Natural killer cell (primary cell): ENCODE results near the gene CSNK2A1. TPM values are rescaled to one million over a fixed set of nuclear protein-coding genes. Genes with fewer than 3 reads are reported as not detected.

Source experiments
- ATAC-seq, 3 donors: fragments of 150-1000 bp in 2 of 3; fragments of 200-7000 bp in 1 of 3; cut with Tn5 transposase; 1 replicate in 1 of 3; 2 replicates in 2 of 3; pipeline ENCODE4 v1.10.0; 2021; ENCODE audit warnings: mild to moderate bottlenecking in 2 of 3, moderate library complexity in 2 of 3
- DNase-seq, 2 donors: peaks; one replicate each; pipeline versions ENCODE4 v3.0.0 to v3.0.0-alpha.2; 2013 to 2021; ENCODE audit warnings: mixed read lengths in 1 of 2
- H3K27ac ChIP-seq: one replicate; pipeline ENCODE4 v1.5.1; 2013; ENCODE audit warnings: mild to moderate bottlenecking, low read length
- H3K27me3 ChIP-seq: one replicate; pipeline ENCODE4 v1.6.1; 2013; ENCODE audit warnings: low read length; ENCODE audit not compliant: control insufficient read depth, insufficient read depth
- H3K36me3 ChIP-seq: one replicate; pipeline ENCODE4 v1.6.1; 2013; ENCODE audit warnings: low read length; ENCODE audit not compliant: control insufficient read depth, insufficient read depth
- H3K4me1 ChIP-seq: one replicate; pipeline ENCODE4 v1.6.1; 2013; ENCODE audit warnings: low read length; ENCODE audit not compliant: control insufficient read depth, insufficient read depth
- H3K4me3 ChIP-seq: one replicate; pipeline ENCODE4 v1.5.1; 2013; ENCODE audit warnings: low read length
- H3K9me3 ChIP-seq: one replicate; pipeline ENCODE4 v1.6.1; 2013; ENCODE audit warnings: low read length; ENCODE audit not compliant: control insufficient read depth, insufficient read depth
- H3K27ac Mint-ChIP-seq, 2 donors: one replicate each; pipeline ENCODE4 v1.8.0; 2022; ENCODE audit warnings: mild to moderate bottlenecking in 2 of 2, mixed read lengths in 2 of 2, moderate library complexity in 1 of 2
- H3K27me3 Mint-ChIP-seq, 2 donors: one replicate each; pipeline ENCODE4 v1.8.0; 2022; ENCODE audit warnings: low read depth in 2 of 2, mixed read lengths in 2 of 2
- H3K36me3 Mint-ChIP-seq: one replicate; pipeline ENCODE4 v1.8.0; 2022; ENCODE audit warnings: mixed read lengths
- H3K4me1 Mint-ChIP-seq, 2 donors: one replicate each; pipeline ENCODE4 v1.8.0; 2022; ENCODE audit warnings: mixed read lengths in 2 of 2
- H3K4me3 Mint-ChIP-seq: one replicate; pipeline ENCODE4 v1.8.0; 2022; ENCODE audit warnings: mild to moderate bottlenecking, moderate library complexity, mixed read lengths
- H3K9me3 Mint-ChIP-seq, 2 donors: one replicate each; pipeline ENCODE4 v1.8.0; 2022; ENCODE audit warnings: mixed read lengths in 2 of 2
- CTCF ChIP-seq: fragments of 200-600 bp; IDR thresholded peaks from one replicate; pipeline ENCODE4 v1.8.0; 2022; ENCODE audit warnings: antibody characterized with exemption
- WGBS: methylation state at CpG from one replicate; pipeline ENCODE4 v1.1.7; 2013; ENCODE audit warnings: missing lambda C conversion rate; ENCODE audit not compliant: insufficient coverage; 5-methylcytosine and 5-hydroxymethylcytosine counted together
- intact Hi-C: fragments of 100-400 bp; cut with micrococcal nuclease; formaldehyde crosslinking; loops from one replicate; pipeline ENCODE4 v1.14.2; 2022
- total RNA-seq, 4 donors: library from RNA; stranded (reverse); fragments of 120-200 nt in 1 of 4; gene quantifications; one replicate each; pipeline versions ENCODE4 v1.2.3 to v1.2.4, GENCODE V29; 2013 to 2022

Gene CSNK2A1
- total RNA-seq, 3 donors from 2014 or later (not counting 1 experiment from before 2014, with no cell fraction given): 88.8 to 92.6 (median 88.9) TPM

- peaks cover 6 to 11% of the 10 kb centered on the region in 2 donors for H3K27me3 Mint-ChIP-seq
- DNase-seq (peak; percentile 19 to 30), ATAC-seq (no peak)
- Histone ChIP-seq H3K27ac (peak overlapping the region; percentile 87), H3K9me3 (no peaks in the 10 kb centered on the region), H3K4me1 (peaks cover 19% of the 10 kb centered on the region), H3K36me3 (no peaks in the 10 kb centered on the region), H3K4me3 (peak overlapping the region; percentile 90), H3K27me3 (no peaks in the 10 kb centered on the region)
- H3K9me3 Mint-ChIP-seq: peaks cover 0 to 2% of the 10 kb centered on the region in 2 donors
- no peaks in the 10 kb centered on the region for H3K36me3 Mint-ChIP-seq
- TF ChIP-seq CTCF: no peak
- H3K4me3 Mint-ChIP-seq: peak overlapping the region; percentile 87
- H3K27ac Mint-ChIP-seq: peak overlapping the region; percentile 95 to 100
- peaks cover 62 to 64% of the 10 kb centered on the region in 2 donors for H3K4me1 Mint-ChIP-seq
- under 1% methylated on average over 11 of the region's 12 CpGs for WGBS
- intact Hi-C loops: loop anchor here (5.0 kb wide), 1 partner anchor 191 kb away; no protein-coding TSS in a partner anchor
Observed at GRCh38 chr20:542777-543368, 717 bp downstream of the CSNK2A1 start.

- intact Hi-C loops: loop anchor here (5.0 kb wide), 1 partner anchor 188 kb away; no protein-coding TSS in a partner anchor
- WGBS: 99% methylated on average over 3 of the region's 3 CpGs
- no peak for TF ChIP-seq CTCF
Observed at GRCh38 chr20:540391-541201, 3.0 kb downstream of the CSNK2A1 start.

DNA sequence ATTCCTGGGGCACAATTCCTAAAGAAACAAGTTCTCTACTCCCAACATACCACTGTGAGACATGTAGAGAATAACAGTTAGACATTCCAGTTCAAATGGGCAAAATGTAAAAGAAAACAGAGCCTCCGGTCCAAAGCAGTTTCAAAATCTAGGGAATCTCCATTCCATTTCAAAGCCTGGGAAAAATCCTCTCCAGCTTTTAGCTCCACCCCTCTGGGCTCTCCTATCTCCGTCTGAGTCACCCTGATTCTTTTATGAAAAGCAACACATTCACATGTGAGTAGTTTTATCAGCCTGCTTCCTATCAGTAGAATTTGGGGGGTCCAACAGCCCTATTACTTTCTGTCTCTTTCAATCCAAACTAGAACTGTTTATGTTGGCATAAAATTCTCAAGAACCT, 3.7 kb downstream of the CSNK2A1 start:
- no peak overlapping the region for H3K4me3 Mint-ChIP-seq
- intact Hi-C loops: loop anchor here (5.0 kb wide), 1 partner anchor 188 kb away; no protein-coding TSS in a partner anchor

More at GRCh38 chr20:540391-541201, 3.0 kb downstream of the CSNK2A1 start:
- no peaks in the 10 kb centered on the region for H3K9me3 ChIP-seq
- peak overlapping the region; percentile 38 for H3K4me3 Mint-ChIP-seq
- peaks cover 85 to 87% of the 10 kb centered on the region in 2 donors for H3K4me1 Mint-ChIP-seq
- H3K4me3 ChIP-seq: no peak overlapping the region
- H3K36me3 Mint-ChIP-seq: no peaks in the 10 kb centered on the region
- DNase-seq (no peak), ATAC-seq (no peak)
- peak overlapping the region; percentile 71 to 78 for H3K27ac Mint-ChIP-seq
- peaks cover 0 to 2% of the 10 kb centered on the region in 2 donors for H3K9me3 Mint-ChIP-seq
- no peaks in the 10 kb centered on the region for H3K27me3 ChIP-seq
- no peaks in the 10 kb centered on the region for H3K36me3 ChIP-seq
- H3K27ac ChIP-seq: no peak overlapping the region
- peaks cover 0 to 2% of the 10 kb centered on the region in 2 donors for H3K27me3 Mint-ChIP-seq
- peaks cover 19% of the 10 kb centered on the region for H3K4me1 ChIP-seq

More for the DNA sequence above, 3.7 kb downstream of the CSNK2A1 start:
- no peaks in the 10 kb centered on the region for H3K9me3 ChIP-seq
- no peak overlapping the region for H3K27ac ChIP-seq
- ATAC-seq: no peak
- no peaks in the 10 kb centered on the region for H3K36me3 Mint-ChIP-seq
- peaks cover 93 to 94% of the 10 kb centered on the region in 2 donors for H3K4me1 Mint-ChIP-seq
- H3K9me3 Mint-ChIP-seq: peaks cover 0 to 2% of the 10 kb centered on the region in 2 donors
- peak overlapping the region; percentile 71 to 78 for H3K27ac Mint-ChIP-seq
- H3K4me1 ChIP-seq: peaks cover 19% of the 10 kb centered on the region
- 100% methylated on average over 1 of the region's 2 CpGs for WGBS
- TF ChIP-seq CTCF: no peak
- no peaks in the 10 kb centered on the region for H3K27me3 Mint-ChIP-seq
- no peak overlapping the region for H3K4me3 ChIP-seq
- no peak for DNase-seq
- H3K36me3 ChIP-seq: no peaks in the 10 kb centered on the region
- no peaks in the 10 kb centered on the region for H3K27me3 ChIP-seq
